HEK293 (cell line): ENCODE results near the gene INO80C.

Experiments
- CTCF ChIA-PET: fragments of 350-600 bp; formaldehyde crosslinking; extraction: SDS; loops from one replicate; lab custom pipeline; 2021; ENCODE audit warnings: antibody characterized with exemption; lab: Yijun Ruan, JAX
- POLR2A ChIA-PET: fragments of 300-600 bp; formaldehyde crosslinking; extraction: SDS; loops from one replicate; lab custom pipeline; 2020; ENCODE audit warnings: antibody characterized with exemption, inconsistent platforms; lab: Yijun Ruan, JAX
- H3K27ac ChIP-seq: fragments of 200-500 bp; sonication (Bioruptor generic); 2 replicates; pipeline ENCODE4 v1.5.1; 2014; ENCODE audit warnings: low read depth, low read length, control low read depth, inconsistent platforms; ENCODE audit errors: extremely low read depth
- H3K36me3 ChIP-seq, 2 experiments: fragments of 200-500 bp in 1 of 2; sonication (Bioruptor generic) in 1 of 2; 1 replicate in 1 of 2; 2 replicates in 1 of 2; pipeline ENCODE4 v1.5.1; 2014 to 2017; ENCODE audit warnings: inconsistent platforms in 2 of 2, low read length in 2 of 2; ENCODE audit not compliant: control insufficient read depth in 2 of 2, insufficient read depth in 1 of 2
- H3K4me1 ChIP-seq: fragments of 200-500 bp; sonication (Bioruptor generic); 2 replicates; pipeline ENCODE4 v1.5.1; 2014; ENCODE audit warnings: mild to moderate bottlenecking, low read length, inconsistent platforms; ENCODE audit not compliant: control insufficient read depth, insufficient read depth
- H3K4me3 ChIP-seq: 2 replicates; pipeline ENCODE4 v1.5.1; 2011; ENCODE audit warnings: low read depth, mild to moderate bottlenecking, control low read depth, low read length, moderate library complexity
- H3K9me3 ChIP-seq: fragments of 200-500 bp; sonication (Bioruptor generic); 2 replicates; pipeline ENCODE4 v1.5.1; 2014; ENCODE audit warnings: low read depth, low read length, inconsistent platforms; ENCODE audit not compliant: control insufficient read depth, insufficient read depth
- KLF9 ChIP-seq: fragments of 450-650 bp; formaldehyde crosslinking; IDR thresholded peaks from 2 replicates; pipeline ENCODE4 v1.5.1; 2016; ENCODE audit warnings: missing biosample characterization, missing genetic modification characterization, low read depth
- PRDM1 ChIP-seq: fragments of 450-650 bp; formaldehyde crosslinking; IDR thresholded peaks from 2 replicates; pipeline ENCODE4; 2016; ENCODE audit warnings: missing biosample characterization, missing genetic modification characterization
- SCRT2 ChIP-seq: fragments of 450-650 bp; formaldehyde crosslinking; IDR thresholded peaks from 2 replicates; pipeline ENCODE4 v1.5.1; 2016; ENCODE audit warnings: missing biosample characterization, missing genetic modification characterization
- ZNF16 ChIP-seq: fragments of 450-650 bp; formaldehyde crosslinking; IDR thresholded peaks from 2 replicates; pipeline ENCODE4 v1.5.1; 2016; ENCODE audit warnings: low read depth, missing biosample characterization, missing genetic modification characterization
- ZNF19 ChIP-seq: fragments of 450-650 bp; formaldehyde crosslinking; IDR thresholded peaks from 2 replicates; pipeline ENCODE4; 2016; ENCODE audit warnings: missing biosample characterization, missing genetic modification characterization, low read depth
- ZNF221 ChIP-seq: fragments of 450-650 bp; formaldehyde crosslinking; IDR thresholded peaks from 2 replicates; pipeline ENCODE4 v1.5.1; 2017; ENCODE audit warnings: missing biosample characterization, missing genetic modification characterization, borderline replicate concordance
- ZNF302 ChIP-seq: fragments of 450-650 bp; formaldehyde crosslinking; IDR thresholded peaks from 2 replicates; pipeline ENCODE4 v1.5.1; 2016; ENCODE audit warnings: missing biosample characterization, missing genetic modification characterization, low read depth
- ZNF311 ChIP-seq: fragments of 450-650 bp; formaldehyde crosslinking; IDR thresholded peaks from 2 replicates; pipeline ENCODE4 v1.5.1; 2017; ENCODE audit warnings: missing biosample characterization, missing genetic modification characterization, borderline replicate concordance
- ZNF423 ChIP-seq: fragments of 450-650 bp; formaldehyde crosslinking; IDR thresholded peaks from 2 replicates; pipeline ENCODE4 v1.5.1; 2016; ENCODE audit warnings: missing biosample characterization, missing genetic modification characterization
- ZNF433 ChIP-seq: fragments of 450-650 bp; formaldehyde crosslinking; IDR thresholded peaks from 2 replicates; pipeline ENCODE4 v1.5.1; 2016; ENCODE audit warnings: missing biosample characterization, missing genetic modification characterization, low read depth
- ZNF530 ChIP-seq: fragments of 450-650 bp; formaldehyde crosslinking; IDR thresholded peaks from 2 replicates; pipeline ENCODE4 v1.5.1; 2016; ENCODE audit warnings: low read depth, missing biosample characterization, missing genetic modification characterization
- ZNF558 ChIP-seq: fragments of 450-650 bp; formaldehyde crosslinking; IDR thresholded peaks from 2 replicates; pipeline ENCODE4 v1.5.1; 2016; ENCODE audit warnings: missing biosample characterization, missing genetic modification characterization
- ZNF624 ChIP-seq: fragments of 450-650 bp; formaldehyde crosslinking; IDR thresholded peaks from 2 replicates; pipeline ENCODE4 v1.5.1; 2017; ENCODE audit warnings: missing biosample characterization, missing genetic modification characterization
- ZNF776 ChIP-seq: fragments of 450-650 bp; formaldehyde crosslinking; IDR thresholded peaks from 2 replicates; pipeline ENCODE4 v1.5.0; 2017; ENCODE audit warnings: missing biosample characterization, missing genetic modification characterization, borderline replicate concordance
- TF ChIP-seq, protein P1 (sequence below): fragments of 450-650 bp; formaldehyde crosslinking; IDR thresholded peaks from 2 replicates; pipeline ENCODE4 v1.5.1; 2016; ENCODE audit warnings: missing biosample characterization, missing genetic modification characterization
- TF ChIP-seq, protein P2 (sequence below): fragments of 450-650 bp; formaldehyde crosslinking; IDR thresholded peaks from 2 replicates; pipeline ENCODE4 v1.5.1; 2016; ENCODE audit warnings: missing biosample characterization, missing genetic modification characterization, borderline replicate concordance
- TF ChIP-seq, protein P3 (sequence below): fragments of 450-650 bp; formaldehyde crosslinking; IDR thresholded peaks from 2 replicates; pipeline ENCODE4 v1.5.1; 2017; ENCODE audit warnings: missing biosample characterization, missing genetic modification characterization
- TF ChIP-seq, protein P4 (sequence below): fragments of 450-650 bp; formaldehyde crosslinking; IDR thresholded peaks from 2 replicates; pipeline ENCODE4 v1.5.1; 2017; ENCODE audit warnings: missing biosample characterization, missing genetic modification characterization

INO80C gene

DNA sequence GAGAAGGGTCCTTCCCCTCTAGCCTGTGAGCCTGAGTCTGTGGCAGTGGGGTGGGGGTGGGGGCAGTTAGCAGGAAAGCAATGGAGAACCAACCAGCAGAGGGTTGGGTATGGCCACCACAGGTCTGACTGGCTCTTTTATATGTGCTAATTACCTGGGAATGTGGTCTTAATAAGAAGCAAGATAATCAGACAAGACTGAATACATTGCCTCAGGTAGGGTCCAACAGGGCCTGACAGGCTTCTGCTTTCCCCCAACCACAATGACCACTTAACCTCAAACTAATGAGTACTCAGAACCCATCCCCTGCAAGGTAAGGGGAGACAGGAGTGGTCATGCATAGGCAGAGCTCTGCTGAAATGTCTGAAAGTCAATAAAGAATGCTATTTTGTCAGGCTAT lies 44.6 kb upstream of the INO80C start:
- Histone ChIP-seq H3K36me3 (no peaks in the 10 kb centered on the region), H3K27ac (no peak overlapping the region), H3K4me3 (no peak overlapping the region), H3K9me3 (no peaks in the 10 kb centered on the region), H3K4me1 (no peaks in the 10 kb centered on the region)
- ChIA-PET CTCF (no interaction called here), POLR2A (no interaction called here)
- TF ChIP-seq ZNF433 (tag by site-specific recombination) (no peak), ZNF19 (tag by site-specific recombination) (no peak), ZNF302 (no peak), ZNF530 (tag by site-specific recombination) (no peak), PRDM1 (tag by site-specific recombination) (no peak), ZNF16 (tag by site-specific recombination) (no peak), ZNF558 (tag by site-specific recombination) (no peak), ZNF221 (tag by site-specific recombination) (no peak), ZNF311 (tag by site-specific recombination) (no peak), KLF9 (tag by site-specific recombination) (no peak)
- TF ChIP-seq, protein P1, sequence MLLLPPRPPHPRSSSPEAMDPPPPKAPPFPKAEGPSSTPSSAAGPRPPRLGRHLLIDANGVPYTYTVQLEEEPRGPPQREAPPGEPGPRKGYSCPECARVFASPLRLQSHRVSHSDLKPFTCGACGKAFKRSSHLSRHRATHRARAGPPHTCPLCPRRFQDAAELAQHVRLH (tag by site-specific recombination): no peak

DNA sequence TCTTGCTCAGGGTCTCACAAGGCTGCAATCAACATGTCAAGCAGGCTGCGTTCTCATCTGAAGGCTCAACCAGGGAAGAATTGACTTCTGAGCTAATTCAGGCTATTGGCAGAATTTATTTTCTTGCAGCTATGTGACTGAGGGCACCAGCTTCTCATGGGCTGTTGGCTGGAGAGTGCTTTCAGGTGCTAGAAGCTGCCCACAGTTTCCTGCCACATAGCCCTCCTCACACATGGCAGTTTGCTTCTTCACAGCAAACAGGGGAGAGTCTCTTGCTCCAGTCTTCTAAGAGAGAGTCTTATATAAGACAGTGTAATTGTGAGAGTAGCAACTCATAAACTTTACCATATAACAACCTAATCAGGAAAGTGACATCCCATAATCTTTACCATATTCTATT lies 37.5 kb upstream of the INO80C start:
- no peak overlapping the region for H3K4me3 ChIP-seq
- CTCF ChIA-PET: interaction anchor here (0.7 to 1.2 kb wide), 2 partner anchors 12 to 1563 kb away, joined by 3 to 4 read pairs; no protein-coding TSS in a partner anchor
- no peak overlapping the region for H3K27ac ChIP-seq
- TF ChIP-seq SCRT2 (no peak), PRDM1 (tag by site-specific recombination) (no peak), ZNF530 (tag by site-specific recombination) (no peak)
- TF ChIP-seq, protein P2, sequence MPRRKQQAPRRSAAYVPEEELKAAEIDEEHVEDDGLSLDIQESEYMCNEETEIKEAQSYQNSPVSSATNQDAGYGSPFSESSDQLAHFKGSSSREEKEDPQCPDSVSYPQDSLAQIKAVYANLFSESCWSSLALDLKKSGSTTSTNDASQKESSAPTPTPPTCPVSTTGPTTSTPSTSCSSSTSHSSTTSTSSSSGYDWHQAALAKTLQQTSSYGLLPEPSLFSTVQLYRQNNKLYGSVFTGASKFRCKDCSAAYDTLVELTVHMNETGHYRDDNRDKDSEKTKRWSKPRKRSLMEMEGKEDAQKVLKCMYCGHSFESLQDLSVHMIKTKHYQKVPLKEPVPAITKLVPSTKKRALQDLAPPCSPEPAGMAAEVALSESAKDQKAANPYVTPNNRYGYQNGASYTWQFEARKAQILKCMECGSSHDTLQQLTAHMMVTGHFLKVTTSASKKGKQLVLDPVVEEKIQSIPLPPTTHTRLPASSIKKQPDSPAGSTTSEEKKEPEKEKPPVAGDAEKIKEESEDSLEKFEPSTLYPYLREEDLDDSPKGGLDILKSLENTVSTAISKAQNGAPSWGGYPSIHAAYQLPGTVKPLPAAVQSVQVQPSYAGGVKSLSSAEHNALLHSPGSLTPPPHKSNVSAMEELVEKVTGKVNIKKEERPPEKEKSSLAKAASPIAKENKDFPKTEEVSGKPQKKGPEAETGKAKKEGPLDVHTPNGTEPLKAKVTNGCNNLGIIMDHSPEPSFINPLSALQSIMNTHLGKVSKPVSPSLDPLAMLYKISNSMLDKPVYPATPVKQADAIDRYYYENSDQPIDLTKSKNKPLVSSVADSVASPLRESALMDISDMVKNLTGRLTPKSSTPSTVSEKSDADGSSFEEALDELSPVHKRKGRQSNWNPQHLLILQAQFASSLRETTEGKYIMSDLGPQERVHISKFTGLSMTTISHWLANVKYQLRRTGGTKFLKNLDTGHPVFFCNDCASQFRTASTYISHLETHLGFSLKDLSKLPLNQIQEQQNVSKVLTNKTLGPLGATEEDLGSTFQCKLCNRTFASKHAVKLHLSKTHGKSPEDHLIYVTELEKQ (tag by site-specific recombination): no peak
- TF ChIP-seq, all 188 proteins: peak for 0
- no peaks in the 10 kb centered on the region for H3K9me3 ChIP-seq
- H3K36me3 ChIP-seq: no peaks in the 10 kb centered on the region
- POLR2A ChIA-PET: no interaction called here
- H3K4me1 ChIP-seq: no peaks in the 10 kb centered on the region

DNA sequence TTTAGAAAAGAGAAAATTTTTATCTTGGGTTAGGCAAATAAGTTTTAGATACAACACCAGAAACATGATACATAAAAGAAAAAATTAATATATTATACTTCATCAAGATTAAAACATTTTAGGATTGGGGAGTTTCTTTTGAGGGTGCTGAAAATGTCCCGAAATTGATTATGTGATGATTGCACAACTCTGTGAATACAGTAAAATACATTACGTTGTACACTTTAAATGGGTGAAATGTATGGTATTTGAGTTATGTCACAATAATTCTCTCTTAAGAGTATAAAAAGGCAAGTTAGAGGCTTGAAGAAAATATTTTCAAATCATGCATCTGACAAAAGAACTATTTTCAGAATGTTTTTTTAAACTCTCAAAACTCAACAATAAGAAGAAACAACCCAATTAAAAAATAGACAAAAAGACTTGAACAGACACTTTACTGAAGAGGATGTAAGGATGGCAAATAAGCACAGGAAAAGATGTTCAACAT lies 36.2 kb upstream of the INO80C start:
- H3K9me3 ChIP-seq: no peaks in the 10 kb centered on the region
- CTCF ChIA-PET: interaction anchor here (1.2 kb wide), 1 partner anchor 11 kb away, joined by 4 read pairs; no protein-coding TSS in a partner anchor

More for the DNA sequence above, 36.2 kb upstream of the INO80C start:
- H3K36me3 ChIP-seq: no peaks in the 10 kb centered on the region
- POLR2A ChIA-PET: no interaction called here
- no peaks in the 10 kb centered on the region for H3K4me1 ChIP-seq
- H3K4me3 ChIP-seq: no peak overlapping the region
- TF ChIP-seq, protein P3, sequence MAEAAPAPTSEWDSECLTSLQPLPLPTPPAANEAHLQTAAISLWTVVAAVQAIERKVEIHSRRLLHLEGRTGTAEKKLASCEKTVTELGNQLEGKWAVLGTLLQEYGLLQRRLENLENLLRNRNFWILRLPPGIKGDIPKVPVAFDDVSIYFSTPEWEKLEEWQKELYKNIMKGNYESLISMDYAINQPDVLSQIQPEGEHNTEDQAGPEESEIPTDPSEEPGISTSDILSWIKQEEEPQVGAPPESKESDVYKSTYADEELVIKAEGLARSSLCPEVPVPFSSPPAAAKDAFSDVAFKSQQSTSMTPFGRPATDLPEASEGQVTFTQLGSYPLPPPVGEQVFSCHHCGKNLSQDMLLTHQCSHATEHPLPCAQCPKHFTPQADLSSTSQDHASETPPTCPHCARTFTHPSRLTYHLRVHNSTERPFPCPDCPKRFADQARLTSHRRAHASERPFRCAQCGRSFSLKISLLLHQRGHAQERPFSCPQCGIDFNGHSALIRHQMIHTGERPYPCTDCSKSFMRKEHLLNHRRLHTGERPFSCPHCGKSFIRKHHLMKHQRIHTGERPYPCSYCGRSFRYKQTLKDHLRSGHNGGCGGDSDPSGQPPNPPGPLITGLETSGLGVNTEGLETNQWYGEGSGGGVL (tag by site-specific recombination): no peak
- TF ChIP-seq ZNF423 (tag by site-specific recombination) (no peak), ZNF624 (no peak), ZNF776 (tag by site-specific recombination) (no peak)
- TF ChIP-seq, protein P4, sequence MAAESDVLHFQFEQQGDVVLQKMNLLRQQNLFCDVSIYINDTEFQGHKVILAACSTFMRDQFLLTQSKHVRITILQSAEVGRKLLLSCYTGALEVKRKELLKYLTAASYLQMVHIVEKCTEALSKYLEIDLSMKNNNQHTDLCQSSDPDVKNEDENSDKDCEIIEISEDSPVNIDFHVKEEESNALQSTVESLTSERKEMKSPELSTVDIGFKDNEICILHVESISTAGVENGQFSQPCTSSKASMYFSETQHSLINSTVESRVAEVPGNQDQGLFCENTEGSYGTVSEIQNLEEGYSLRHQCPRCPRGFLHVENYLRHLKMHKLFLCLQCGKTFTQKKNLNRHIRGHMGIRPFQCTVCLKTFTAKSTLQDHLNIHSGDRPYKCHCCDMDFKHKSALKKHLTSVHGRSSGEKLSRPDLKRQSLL (tag by site-specific recombination): no peak
- no peak overlapping the region for H3K27ac ChIP-seq
